HepG2 (cell line): ENCODE results near the gene ZFP36L2. TPM values are rescaled to one million over a fixed set of nuclear protein-coding genes. Genes with fewer than 3 reads are reported as not detected.

ENCODE experiments used
- JUN ChIP-seq: sonication (generic); formaldehyde crosslinking; IDR thresholded peaks from 2 replicates; pipeline ENCODE4 v1.4.0; 2020; ENCODE audit warnings: mild to moderate bottlenecking, missing genetic modification reagents
- MED13 ChIP-seq: sonication (generic); formaldehyde crosslinking; IDR thresholded peaks from 2 replicates; pipeline ENCODE4 v1.5.0; 2020; ENCODE audit warnings: missing genetic modification reagents
- MEF2D ChIP-seq: sonication (generic); formaldehyde crosslinking; IDR thresholded peaks from 2 replicates; pipeline ENCODE4 v1.5.1; 2020; ENCODE audit warnings: mild to moderate bottlenecking, missing genetic modification reagents
- MTF1 ChIP-seq: sonication (generic); formaldehyde crosslinking; IDR thresholded peaks from 2 replicates; pipeline ENCODE4 v1.5.0; 2020; ENCODE audit warnings: missing genetic modification reagents
- NCOA2 ChIP-seq: sonication (generic); formaldehyde crosslinking; IDR thresholded peaks from 2 replicates; pipeline ENCODE4 v1.8.0; 2022; ENCODE audit warnings: inconsistent platforms
- PHF8 ChIP-seq: sonication (generic); formaldehyde crosslinking; IDR thresholded peaks from 2 replicates; pipeline ENCODE4 v1.5.0; 2020; ENCODE audit warnings: missing genetic modification reagents
- SALL1 ChIP-seq: sonication (generic); formaldehyde crosslinking; IDR thresholded peaks from 2 replicates; pipeline ENCODE4 v1.8.0; 2022; ENCODE audit warnings: mild to moderate bottlenecking, missing genetic modification reagents
- TCF7 ChIP-seq: sonication (generic); IDR thresholded peaks from 2 replicates; pipeline ENCODE4 v1.6.1; 2016; ENCODE audit warnings: antibody characterized with exemption, low read depth
- ZFP36L1 ChIP-seq: sonication (generic); formaldehyde crosslinking; IDR thresholded peaks from 2 replicates; pipeline ENCODE4 v1.8.0; 2022; ENCODE audit warnings: mild to moderate bottlenecking, missing genetic modification reagents, moderate library complexity
- ZMAT3 ChIP-seq: sonication (generic); formaldehyde crosslinking; conservative IDR thresholded peaks from 2 replicates; pipeline ENCODE4 v1.7.0; 2021; ENCODE audit warnings: missing genetic modification reagents
- ZNF546 ChIP-seq: sonication (generic); formaldehyde crosslinking; conservative IDR thresholded peaks from 2 replicates; pipeline ENCODE4 v1.8.1; 2023; ENCODE audit warnings: mild to moderate bottlenecking, missing genetic modification reagents
- ZNF563 ChIP-seq: sonication (generic); formaldehyde crosslinking; IDR thresholded peaks from 2 replicates; pipeline ENCODE4 v1.8.0; 2022; ENCODE audit warnings: mild to moderate bottlenecking, moderate library complexity, missing genetic modification reagents
- ZNF703 ChIP-seq: sonication (generic); formaldehyde crosslinking; IDR thresholded peaks from 2 replicates; pipeline ENCODE4 v1.5.1; 2020; ENCODE audit warnings: missing genetic modification reagents, mild to moderate bottlenecking, moderate library complexity, borderline replicate concordance
- ZNF724P ChIP-seq: sonication (generic); formaldehyde crosslinking; IDR thresholded peaks from 2 replicates; pipeline ENCODE4 v1.8.0; 2022; ENCODE audit warnings: missing genetic modification reagents, borderline replicate concordance
- ZNF747 ChIP-seq: sonication (generic); formaldehyde crosslinking; IDR thresholded peaks from 2 replicates; pipeline ENCODE4 v1.8.1; 2023; ENCODE audit warnings: missing genetic modification reagents, mild to moderate bottlenecking, borderline replicate concordance
- polyA plus RNA-seq, 8 experiments: library from polyadenylated mRNA; depleted of rRNA in 3 of 8; stranded (reverse) in 7 of 8; unstranded in 1 of 8; fragments of >200 nt; fragmentation: Illumina TruSeq in 4 of 8; extraction: Trizol in 4 of 8; gene quantifications; 2 replicates each; pipeline versions ENCODE4 v1.2.1 to v1.2.3, GENCODE V29; 2011 to 2016; ENCODE audit warnings: low read depth in 4 of 8, missing spikeins in 1 of 8, mixed read lengths in 1 of 8; ENCODE audit not compliant: insufficient read depth in 1 of 8
- total RNA-seq, 5 experiments: library from RNA; depleted of rRNA; stranded (reverse); fragments of >200 nt; fragmentation: Illumina TruSeq; extraction: Trizol; gene quantifications; 2 replicates each; pipeline ENCODE4 v1.2.3, GENCODE V29; 2016; ENCODE audit warnings: low read depth in 1 of 5
- TF ChIP-seq, protein P1 (sequence below): sonication (generic); formaldehyde crosslinking; IDR thresholded peaks from 2 replicates; pipeline ENCODE4 v1.8.0; 2022; ENCODE audit warnings: missing genetic modification reagents, mild to moderate bottlenecking, borderline replicate concordance
- TF ChIP-seq, protein P2 (sequence below): sonication (generic); formaldehyde crosslinking; IDR thresholded peaks from 2 replicates; pipeline ENCODE4 v1.4.0; 2020; ENCODE audit warnings: missing genetic modification reagents
- TF ChIP-seq, protein P3 (sequence below): sonication (generic); formaldehyde crosslinking; IDR thresholded peaks from 2 replicates; pipeline ENCODE4 v1.4.0; 2020; ENCODE audit warnings: mild to moderate bottlenecking, missing genetic modification reagents
- TF ChIP-seq, protein P4 (sequence below): sonication (generic); formaldehyde crosslinking; IDR thresholded peaks from 2 replicates; pipeline ENCODE4 v1.4.0; 2020; ENCODE audit warnings: missing genetic modification reagents

The ZFP36L2 gene
- total and polyA plus RNA-seq, 2 of the 13 experiments (the other 11 are each of a cell fraction or from before 2014, with no cell fraction given) = 11.2 to 21.8 TPM

DNA sequence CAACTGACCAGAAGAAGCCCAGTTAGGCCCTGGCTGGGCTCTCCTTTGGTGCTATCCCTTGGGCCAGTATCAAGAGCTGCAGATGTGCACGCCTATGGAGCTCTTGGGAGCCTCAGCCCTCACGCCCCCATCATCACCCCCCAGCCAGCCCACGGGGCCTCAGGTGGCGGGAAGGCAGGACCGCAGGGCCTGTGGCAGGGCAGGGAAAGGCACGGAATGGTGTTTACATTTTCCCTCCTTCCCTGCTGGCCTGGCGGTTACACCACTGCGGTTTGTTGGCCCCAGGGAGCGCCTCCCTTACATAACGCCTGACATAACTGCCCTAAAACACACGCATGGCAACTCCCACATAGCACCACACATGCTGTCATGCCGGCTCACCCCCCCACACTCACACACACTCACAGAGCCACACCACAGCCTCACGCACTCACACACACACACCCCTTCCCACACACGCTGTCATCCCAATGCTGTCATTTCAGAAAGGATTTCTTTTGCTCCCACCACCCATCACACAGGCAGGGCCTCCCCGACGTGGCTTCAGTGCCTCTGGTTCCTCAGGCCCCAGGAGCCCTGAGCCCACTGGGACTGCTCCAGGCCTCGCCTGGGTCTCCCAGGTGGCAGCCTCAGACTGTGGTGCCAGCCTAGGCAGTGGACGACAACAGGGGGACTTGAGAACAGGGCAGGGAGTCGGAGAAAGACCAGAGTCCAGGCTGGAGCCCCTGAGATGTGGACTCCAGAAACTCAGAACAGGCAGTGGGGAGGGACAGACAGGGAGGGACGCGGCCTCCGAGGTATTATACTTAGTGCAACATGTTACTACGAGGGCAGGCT lies 15.7 kb downstream of the ZFP36L2 start (continued):
- TF ChIP-seq, protein P1, sequence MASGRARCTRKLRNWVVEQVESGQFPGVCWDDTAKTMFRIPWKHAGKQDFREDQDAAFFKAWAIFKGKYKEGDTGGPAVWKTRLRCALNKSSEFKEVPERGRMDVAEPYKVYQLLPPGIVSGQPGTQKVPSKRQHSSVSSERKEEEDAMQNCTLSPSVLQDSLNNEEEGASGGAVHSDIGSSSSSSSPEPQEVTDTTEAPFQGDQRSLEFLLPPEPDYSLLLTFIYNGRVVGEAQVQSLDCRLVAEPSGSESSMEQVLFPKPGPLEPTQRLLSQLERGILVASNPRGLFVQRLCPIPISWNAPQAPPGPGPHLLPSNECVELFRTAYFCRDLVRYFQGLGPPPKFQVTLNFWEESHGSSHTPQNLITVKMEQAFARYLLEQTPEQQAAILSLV (CRISPR knock-in tag) = peak; percentile 90; the same call in 1 of the 2 replicates
- TF ChIP-seq, protein P2, sequence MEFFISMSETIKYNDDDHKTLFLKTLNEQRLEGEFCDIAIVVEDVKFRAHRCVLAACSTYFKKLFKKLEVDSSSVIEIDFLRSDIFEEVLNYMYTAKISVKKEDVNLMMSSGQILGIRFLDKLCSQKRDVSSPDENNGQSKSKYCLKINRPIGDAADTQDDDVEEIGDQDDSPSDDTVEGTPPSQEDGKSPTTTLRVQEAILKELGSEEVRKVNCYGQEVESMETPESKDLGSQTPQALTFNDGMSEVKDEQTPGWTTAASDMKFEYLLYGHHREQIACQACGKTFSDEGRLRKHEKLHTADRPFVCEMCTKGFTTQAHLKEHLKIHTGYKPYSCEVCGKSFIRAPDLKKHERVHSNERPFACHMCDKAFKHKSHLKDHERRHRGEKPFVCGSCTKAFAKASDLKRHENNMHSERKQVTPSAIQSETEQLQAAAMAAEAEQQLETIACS (CRISPR knock-in tag) = no peak
- TF ChIP-seq SALL1 = peak; percentile 98
- peak; percentile 72 for TF ChIP-seq NCOA2
- peak; percentile 88; the same call in 1 of the 2 replicates for TF ChIP-seq ZNF747 (CRISPR knock-in tag)
- TF ChIP-seq ZNF724P (CRISPR knock-in tag) = peak; percentile 72; the same call in 1 of the 2 replicates
- peak; percentile 73; the same call in 1 of the 2 replicates for TF ChIP-seq ZNF563
- 0 out of 2 replicates have a peak, but pooled peaks have one; percentile 60 for TF ChIP-seq MEF2D (CRISPR knock-in tag)
- no peak for TF ChIP-seq MTF1 (CRISPR knock-in tag)
- TF ChIP-seq ZNF546 (CRISPR knock-in tag) = peak; percentile 87; the same call in 1 of the 2 replicates
- no peak; the same call in none of the 2 replicates for TF ChIP-seq ZFP36L1 (CRISPR knock-in tag)
- peak; percentile 49 for TF ChIP-seq JUN (CRISPR knock-in tag)
- TF ChIP-seq ZMAT3 (CRISPR knock-in tag) = peak; percentile 89
- TF ChIP-seq, protein P3, sequence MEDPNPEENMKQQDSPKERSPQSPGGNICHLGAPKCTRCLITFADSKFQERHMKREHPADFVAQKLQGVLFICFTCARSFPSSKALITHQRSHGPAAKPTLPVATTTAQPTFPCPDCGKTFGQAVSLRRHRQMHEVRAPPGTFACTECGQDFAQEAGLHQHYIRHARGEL (CRISPR knock-in tag) = peak; percentile 92
- TF ChIP-seq, protein P4, sequence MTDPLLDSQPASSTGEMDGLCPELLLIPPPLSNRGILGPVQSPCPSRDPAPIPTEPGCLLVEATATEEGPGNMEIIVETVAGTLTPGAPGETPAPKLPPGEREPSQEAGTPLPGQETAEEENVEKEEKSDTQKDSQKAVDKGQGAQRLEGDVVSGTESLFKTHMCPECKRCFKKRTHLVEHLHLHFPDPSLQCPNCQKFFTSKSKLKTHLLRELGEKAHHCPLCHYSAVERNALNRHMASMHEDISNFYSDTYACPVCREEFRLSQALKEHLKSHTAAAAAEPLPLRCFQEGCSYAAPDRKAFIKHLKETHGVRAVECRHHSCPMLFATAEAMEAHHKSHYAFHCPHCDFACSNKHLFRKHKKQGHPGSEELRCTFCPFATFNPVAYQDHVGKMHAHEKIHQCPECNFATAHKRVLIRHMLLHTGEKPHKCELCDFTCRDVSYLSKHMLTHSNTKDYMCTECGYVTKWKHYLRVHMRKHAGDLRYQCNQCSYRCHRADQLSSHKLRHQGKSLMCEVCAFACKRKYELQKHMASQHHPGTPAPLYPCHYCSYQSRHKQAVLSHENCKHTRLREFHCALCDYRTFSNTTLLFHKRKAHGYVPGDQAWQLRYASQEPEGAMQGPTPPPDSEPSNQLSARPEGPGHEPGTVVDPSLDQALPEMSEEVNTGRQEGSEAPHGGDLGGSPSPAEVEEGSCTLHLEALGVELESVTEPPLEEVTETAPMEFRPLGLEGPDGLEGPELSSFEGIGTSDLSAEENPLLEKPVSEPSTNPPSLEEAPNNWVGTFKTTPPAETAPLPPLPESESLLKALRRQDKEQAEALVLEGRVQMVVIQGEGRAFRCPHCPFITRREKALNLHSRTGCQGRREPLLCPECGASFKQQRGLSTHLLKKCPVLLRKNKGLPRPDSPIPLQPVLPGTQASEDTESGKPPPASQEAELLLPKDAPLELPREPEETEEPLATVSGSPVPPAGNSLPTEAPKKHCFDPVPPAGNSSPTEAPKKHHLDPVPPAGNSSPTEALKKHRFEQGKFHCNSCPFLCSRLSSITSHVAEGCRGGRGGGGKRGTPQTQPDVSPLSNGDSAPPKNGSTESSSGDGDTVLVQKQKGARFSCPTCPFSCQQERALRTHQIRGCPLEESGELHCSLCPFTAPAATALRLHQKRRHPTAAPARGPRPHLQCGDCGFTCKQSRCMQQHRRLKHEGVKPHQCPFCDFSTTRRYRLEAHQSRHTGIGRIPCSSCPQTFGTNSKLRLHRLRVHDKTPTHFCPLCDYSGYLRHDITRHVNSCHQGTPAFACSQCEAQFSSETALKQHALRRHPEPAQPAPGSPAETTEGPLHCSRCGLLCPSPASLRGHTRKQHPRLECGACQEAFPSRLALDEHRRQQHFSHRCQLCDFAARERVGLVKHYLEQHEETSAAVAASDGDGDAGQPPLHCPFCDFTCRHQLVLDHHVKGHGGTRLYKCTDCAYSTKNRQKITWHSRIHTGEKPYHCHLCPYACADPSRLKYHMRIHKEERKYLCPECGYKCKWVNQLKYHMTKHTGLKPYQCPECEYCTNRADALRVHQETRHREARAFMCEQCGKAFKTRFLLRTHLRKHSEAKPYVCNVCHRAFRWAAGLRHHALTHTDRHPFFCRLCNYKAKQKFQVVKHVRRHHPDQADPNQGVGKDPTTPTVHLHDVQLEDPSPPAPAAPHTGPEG (CRISPR knock-in tag) = no peak; the same call in 1 of the 2 replicates
- peak; percentile 55; the same call in 1 of the 2 replicates for TF ChIP-seq MED13 (CRISPR knock-in tag)
- TF ChIP-seq PHF8 (CRISPR knock-in tag) = peak; percentile 60
- TF ChIP-seq TCF7 = no peak; the same call in 1 of the 2 replicates
- TF ChIP-seq ZNF703 (CRISPR knock-in tag) = no peak
